T-cell (primary cell): Measurements from ENCODE around the gene BICDL2. TPM values are rescaled to one million over a fixed set of nuclear protein-coding genes. Genes with fewer than 3 reads are reported as not detected.
A peak's percentile ranks its signal among the peaks of the same experiment; 100 is the strongest.
"Not testable (repeated sequence)": the region's sequence is repeated elsewhere in the genome, so short reads cannot be mapped to it uniquely, and the experiment has no call there.

ENCODE experiments used
- ATAC-seq, 4 experiments: fragments of 200-7000 bp in 3 of 4; fragments of 150-1000 bp in 1 of 4; cut with Tn5 transposase; replicated peaks in 1 of 4; 1 replicate in 3 of 4; 2 replicates in 1 of 4; pipeline ENCODE4 v1.10.0; 2021; ENCODE audit warnings: moderate library complexity in 3 of 4, mild to moderate bottlenecking in 2 of 4, moderate number of reproducible peaks in 1 of 4
- CTCF ChIA-PET, 2 donors: fragments of 300-600 bp; sonication (Branson Sonifier 250); formaldehyde crosslinking; loops; one replicate each; lab custom pipeline; 2022; ENCODE audit warnings: antibody characterized with exemption in 2 of 2; lab: Charles Lee
- POLR2A ChIA-PET, 2 donors: fragments of 300-600 bp; sonication (Branson Sonifier 250); formaldehyde crosslinking; loops; one replicate each; lab custom pipeline; 2022; ENCODE audit warnings: antibody characterized with exemption in 2 of 2; lab: Charles Lee
- DNase-seq, 35 experiments: peaks; one replicate each; pipeline versions ENCODE4 v3.0.0 to v3.0.0-alpha.2; 2013 to 2023
- H3K27ac ChIP-seq: one replicate; pipeline ENCODE4 v1.5.1; 2013; ENCODE audit warnings: low read length
- H3K27me3 ChIP-seq, 2 experiments: replicated peaks in 1 of 2; 1 replicate in 1 of 2; 2 replicates in 1 of 2; pipeline versions ENCODE4 v1.6.1 to v1.7.0; 2013; ENCODE audit warnings: low read length in 1 of 2, mixed read lengths in 1 of 2; ENCODE audit not compliant: control insufficient read depth in 2 of 2, insufficient read depth in 2 of 2; ENCODE audit errors: extremely low read depth in 1 of 2
- H3K36me3 ChIP-seq, 2 donors: 1 replicate in 1 of 2; 2 replicates in 1 of 2; pipeline versions ENCODE4 v1.6.1 to v1.7.0; 2013; ENCODE audit warnings: low read length in 1 of 2; ENCODE audit not compliant: control insufficient read depth in 2 of 2, insufficient read depth in 1 of 2; ENCODE audit errors: extremely low read depth in 1 of 2
- H3K4me1 ChIP-seq, 2 experiments: 1 replicate in 1 of 2; 2 replicates in 1 of 2; pipeline versions ENCODE4 v1.6.1 to v1.7.0; 2013; ENCODE audit warnings: low read length in 2 of 2, mixed read lengths in 1 of 2; ENCODE audit not compliant: insufficient read depth in 2 of 2, control insufficient read depth in 1 of 2; ENCODE audit errors: extremely low read depth in 1 of 2
- H3K4me3 ChIP-seq, 2 donors: 1 replicate in 1 of 2; 2 replicates in 1 of 2; pipeline versions ENCODE4 v1.5.1 to v1.7.0; 2013; ENCODE audit warnings: mild to moderate bottlenecking in 2 of 2, low read length in 1 of 2, moderate library complexity in 1 of 2; ENCODE audit not compliant: control insufficient read depth in 1 of 2; ENCODE audit errors: extremely low read depth in 1 of 2
- H3K9me3 ChIP-seq: 2 replicates; pipeline ENCODE4 v1.7.0; 2013
- H3K27ac Mint-ChIP-seq, 2 donors: one replicate each; pipeline ENCODE4 v1.8.0; 2020 to 2021; ENCODE audit warnings: mild to moderate bottlenecking in 2 of 2, mixed read lengths in 2 of 2
- H3K27me3 Mint-ChIP-seq, 2 donors: one replicate each; pipeline ENCODE4 v1.8.0; 2021 to 2022; ENCODE audit warnings: mixed read lengths in 2 of 2
- H3K36me3 Mint-ChIP-seq: one replicate; pipeline ENCODE4 v1.8.0; 2021; ENCODE audit warnings: mixed read lengths
- H3K4me1 Mint-ChIP-seq, 3 donors: one replicate each; pipeline ENCODE4 v1.8.0; 2020 to 2022; ENCODE audit warnings: mixed read lengths in 3 of 3, mild to moderate bottlenecking in 1 of 3
- H3K4me3 Mint-ChIP-seq, 3 donors: one replicate each; pipeline ENCODE4 v1.8.0; 2020 to 2022; ENCODE audit warnings: mild to moderate bottlenecking in 3 of 3, mixed read lengths in 3 of 3, moderate library complexity in 3 of 3
- H3K9me3 Mint-ChIP-seq, 3 donors: one replicate each; pipeline ENCODE4 v1.8.0; 2020 to 2022; ENCODE audit warnings: mixed read lengths in 3 of 3
- WGBS: methylation state at CpG from one replicate; pipeline ENCODE4 v1.1.5; 2013; ENCODE audit warnings: missing lambda C conversion rate; ENCODE audit not compliant: insufficient coverage; 5-methylcytosine and 5-hydroxymethylcytosine counted together
- total RNA-seq, 35 experiments: library from RNA in 6 of 35; stranded (reverse) in 6 of 35; fragments of 120-200 nt in 1 of 35; gene quantifications; one replicate each; pipeline versions ENCODE4 v1.2.1 to v1.2.4 and lab custom pipeline; 2013 to 2026

BICDL2 gene
- total RNA-seq, 5 donors from 2014 or later (not counting 1 experiment from before 2014, with no cell fraction given) = 0.13 to 0.16 (median 0.15) TPM; not detected in 2

DNA sequence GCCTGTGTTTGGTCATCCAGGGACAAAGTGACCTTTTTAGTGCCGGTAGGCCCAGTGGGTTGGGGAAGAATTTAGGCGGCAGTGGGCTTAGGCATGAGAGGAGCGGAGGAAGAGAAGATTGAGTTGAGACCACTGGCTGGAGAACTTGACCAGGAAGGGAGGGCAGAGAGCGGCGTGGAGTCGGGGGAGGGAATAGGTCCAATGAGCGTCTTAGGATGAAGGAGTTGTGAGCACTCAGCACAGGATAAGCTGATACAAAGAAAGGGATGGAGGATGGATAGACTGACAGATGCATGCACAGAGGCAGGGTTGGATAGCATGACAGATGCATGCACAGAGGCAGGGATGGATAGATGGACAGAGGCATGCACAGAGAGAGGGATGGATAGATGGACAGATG, 36.7 kb upstream of the BICDL2 start:
- H3K9me3 Mint-ChIP-seq = no peaks in the 10 kb centered on the region
- peak overlapping the region; percentile 56 to 75 (median 73) for H3K4me3 Mint-ChIP-seq
- DNase-seq (no peak), ATAC-seq (no peak)
- H3K36me3 Mint-ChIP-seq = peaks cover 18% of the 10 kb centered on the region
- no peaks in the 10 kb centered on the region for H3K27me3 Mint-ChIP-seq
- Histone ChIP-seq H3K9me3 (no peaks in the 10 kb centered on the region), H3K4me1 (peaks cover 39 to 99% of the 10 kb centered on the region in 2 experiments), H3K27ac (peak overlapping the region; percentile 93), H3K36me3 (peaks cover 4 to 17% of the 10 kb centered on the region in 2 donors), H3K27me3 (no peaks in the 10 kb centered on the region), H3K4me3 (peak overlapping the region; percentile 23 to 53)
- H3K27ac Mint-ChIP-seq = peak overlapping the region; percentile 98 to 100
- ChIA-PET CTCF (no interaction called here), POLR2A (no interaction called here)
- WGBS = 94% methylated on average over 6 of the region's 7 CpGs
- peaks cover 90 to 94% (median 93%) of the 10 kb centered on the region in 3 donors for H3K4me1 Mint-ChIP-seq

DNA sequence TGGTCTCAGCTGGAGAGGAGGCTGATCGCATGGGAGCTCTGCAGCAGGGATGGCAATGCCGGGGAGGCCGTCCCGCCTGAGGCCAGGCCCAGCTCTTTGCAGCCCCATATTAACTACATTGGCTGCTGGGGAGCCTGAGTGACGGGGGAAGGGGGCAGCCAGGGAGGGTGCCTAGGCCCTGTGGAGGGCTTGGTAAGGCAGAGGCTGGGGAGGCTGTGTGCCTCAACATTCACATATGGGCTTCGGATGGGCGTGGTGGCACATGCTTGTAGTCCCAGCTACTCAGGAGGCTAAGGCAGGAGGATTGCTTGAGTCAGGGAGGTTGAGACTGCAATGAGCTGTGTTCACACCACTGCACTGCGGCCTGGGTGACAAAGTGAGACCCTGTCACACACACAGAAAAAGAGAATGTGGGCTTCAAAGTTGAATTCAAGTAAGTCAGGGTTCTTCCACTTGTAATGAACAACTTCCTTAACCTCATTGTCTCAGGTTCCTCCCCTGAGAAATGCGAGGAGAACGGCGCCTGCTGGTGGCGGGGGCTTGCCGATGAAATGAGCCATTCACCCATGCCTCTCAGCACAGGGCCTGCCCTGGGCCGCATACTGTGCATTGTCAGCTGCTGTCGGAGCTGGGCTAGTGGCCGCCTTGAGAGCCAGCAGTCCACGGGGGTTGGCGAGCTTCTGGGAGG, 36.0 kb upstream of the BICDL2 start:
- WGBS = no CpG with 5 or more reads among the region's 18 CpGs
- peak in 2 of 4 experiments; percentile 3 to 4 for ATAC-seq
- peak overlapping the region in 1 of 3 donors; percentile 97 for H3K4me3 Mint-ChIP-seq
- H3K4me3 ChIP-seq, H3K9me3 Mint-ChIP-seq, H3K9me3 ChIP-seq, H3K27me3 Mint-ChIP-seq, POLR2A ChIA-PET, H3K27me3 ChIP-seq: not testable (repeated sequence)
- peak in 15 of 35 experiments; percentile 28 to 68 (median 50) for DNase-seq
- H3K36me3 Mint-ChIP-seq = peaks cover 22% of the 10 kb centered on the region
- Histone ChIP-seq H3K4me1 (peaks cover 45 to 99% of the 10 kb centered on the region in 2 experiments), H3K27ac (peak overlapping the region; percentile 93), H3K36me3 (peaks cover 6 to 24% of the 10 kb centered on the region in 2 donors)
- H3K4me1 Mint-ChIP-seq = peaks cover 90 to 93% (median 93%) of the 10 kb centered on the region in 3 donors
- CTCF ChIA-PET = interaction anchor here in 1 of 2 donors (0.6 kb wide), 1 partner anchor 30 kb away, joined by 5 read pairs; no protein-coding TSS in a partner anchor
- H3K27ac Mint-ChIP-seq = peak overlapping the region; percentile 98 to 100

DNA sequence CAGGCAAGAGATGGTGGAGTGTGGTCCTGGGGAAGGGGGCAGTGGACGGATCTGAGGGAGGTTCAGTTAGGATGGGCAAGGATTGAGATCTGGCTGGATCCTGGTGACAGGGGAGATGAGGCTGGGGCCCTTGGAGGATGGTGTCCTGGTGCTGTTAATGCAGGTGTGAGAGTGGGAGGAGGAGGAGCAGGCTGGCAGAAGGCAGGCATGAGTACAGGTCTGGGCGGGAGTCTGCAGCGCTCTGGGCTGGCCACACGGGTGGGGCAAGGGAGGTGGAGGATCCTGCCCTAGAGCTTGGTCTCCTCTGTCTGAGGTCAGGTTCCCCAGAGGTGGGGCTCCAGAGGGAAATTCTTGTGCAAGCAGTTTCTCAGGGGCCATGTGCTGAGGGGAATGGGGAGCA, 35.4 kb upstream of the BICDL2 start:
- no CpG with 5 or more reads among the region's 4 CpGs for WGBS
- H3K4me1 ChIP-seq = peaks cover 41 to 99% of the 10 kb centered on the region in 2 experiments
- Mint-ChIP-seq H3K36me3 (peaks cover 26% of the 10 kb centered on the region), H3K4me1 (peaks cover 89 to 93% (median 91%) of the 10 kb centered on the region in 3 donors), H3K4me3 (peak overlapping the region in 2 of 3 donors; percentile 28 to 97), H3K27ac (peak overlapping the region; percentile 89 to 94)
- H3K4me3 ChIP-seq, H3K9me3 ChIP-seq, H3K27me3 Mint-ChIP-seq, POLR2A ChIA-PET, ATAC-seq, H3K9me3 Mint-ChIP-seq, H3K27me3 ChIP-seq: not testable (repeated sequence)
- H3K36me3 ChIP-seq = peaks cover 6 to 28% of the 10 kb centered on the region in 2 donors
- peak overlapping the region; percentile 18 for H3K27ac ChIP-seq
- peak in 1 of 35 experiments; percentile 29 for DNase-seq
- CTCF ChIA-PET = interaction anchor here in 1 of 2 donors (0.6 kb wide), 1 partner anchor 30 kb away, joined by 5 read pairs; no protein-coding TSS in a partner anchor

DNA sequence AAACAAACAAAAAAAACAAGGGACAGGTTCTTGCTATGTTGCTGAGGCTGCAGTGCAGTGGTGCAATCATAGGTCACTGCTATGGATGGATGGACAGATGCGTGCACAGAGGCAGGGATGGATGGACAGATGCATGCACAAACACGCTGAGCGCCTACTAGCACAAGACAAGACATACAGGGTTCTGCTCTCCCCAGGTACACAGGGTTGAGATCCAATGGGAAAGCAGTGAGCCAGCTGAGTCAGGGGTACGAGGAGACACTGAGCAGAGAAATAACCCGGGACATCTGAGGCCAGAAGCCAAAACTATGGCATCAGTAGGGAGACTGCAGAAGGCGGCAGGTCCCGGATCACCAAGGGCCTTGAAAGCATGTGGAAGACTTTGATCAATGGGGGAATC, 34.9 kb upstream of the BICDL2 start:
- Mint-ChIP-seq H3K27ac (peak overlapping the region; percentile 89 to 94), H3K4me3 (peak overlapping the region in 2 of 3 donors; percentile 4 to 97), H3K27me3 (no peaks in the 10 kb centered on the region), H3K4me1 (peaks cover 86 to 90% (median 88%) of the 10 kb centered on the region in 3 donors), H3K36me3 (peaks cover 28% of the 10 kb centered on the region), H3K9me3 (no peaks in the 10 kb centered on the region)
- CTCF ChIA-PET = interaction anchor here in 1 of 2 donors (0.6 kb wide), 1 partner anchor 31 kb away, joined by 5 read pairs; no protein-coding TSS in a partner anchor
- ATAC-seq (no peak), DNase-seq (no peak)
- 93% methylated on average over 3 of the region's 7 CpGs for WGBS
- H3K4me1 ChIP-seq = peaks cover 41 to 95% of the 10 kb centered on the region in 2 experiments
- peaks cover 6 to 28% of the 10 kb centered on the region in 2 donors for H3K36me3 ChIP-seq
- no peak overlapping the region for H3K4me3 ChIP-seq
- H3K27ac ChIP-seq = peak overlapping the region; percentile 20
- POLR2A ChIA-PET = interaction anchor here in 1 of 2 donors (0.7 kb wide), 2 partner anchors 22 to 329 kb away, joined by 3 read pairs; partner anchors contain the start of gene ZSCAN32
- H3K27me3 ChIP-seq = no peaks in the 10 kb centered on the region
- H3K9me3 ChIP-seq = no peaks in the 10 kb centered on the region

DNA sequence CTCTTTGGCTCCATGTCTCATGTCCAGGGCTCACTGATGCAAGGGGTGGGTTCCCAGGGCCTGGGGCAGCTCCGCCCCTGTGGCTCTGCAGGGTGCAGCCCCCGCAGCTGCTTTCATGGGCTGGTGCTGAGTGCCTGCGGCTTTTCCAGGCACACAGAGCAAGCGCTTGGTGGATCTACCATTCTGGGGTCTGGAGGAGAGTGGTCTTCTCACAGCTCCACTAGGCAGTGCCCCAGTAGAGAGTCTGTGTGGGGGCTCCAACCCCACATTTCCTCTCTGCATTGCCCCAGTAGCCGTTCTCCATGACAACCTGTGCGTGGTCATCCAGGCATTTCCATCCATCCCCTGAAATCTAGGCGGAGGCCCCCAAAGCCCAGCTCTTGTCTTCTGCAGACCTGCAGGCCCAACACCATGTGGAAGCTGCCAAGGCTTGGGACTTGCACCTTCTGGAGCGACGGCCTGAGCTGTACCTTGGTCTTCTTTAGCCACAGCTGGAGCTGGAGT, 33.9 kb upstream of the BICDL2 start:
- peaks cover 77 to 81% (median 79%) of the 10 kb centered on the region in 3 donors for H3K4me1 Mint-ChIP-seq
- no peaks in the 10 kb centered on the region for H3K27me3 Mint-ChIP-seq
- whole genome bisulfite sequencing = 90% methylated on average over 5 of the region's 9 CpGs
- peak overlapping the region; percentile 89 to 94 for H3K27ac Mint-ChIP-seq
- peak overlapping the region in 1 of 3 donors; percentile 97 for H3K4me3 Mint-ChIP-seq
- ATAC-seq (no peak), DNase-seq (no peak)
- ChIA-PET CTCF (no interaction called here), POLR2A (interaction anchor here in 1 of 2 donors (0.7 kb wide), 2 partner anchors 21 to 330 kb away, joined by 3 read pairs; partner anchors contain the start of gene ZSCAN32)
- no peaks in the 10 kb centered on the region for H3K27me3 ChIP-seq
- peaks cover 6 to 28% of the 10 kb centered on the region in 2 donors for H3K36me3 ChIP-seq
- peaks cover 30% of the 10 kb centered on the region for H3K36me3 Mint-ChIP-seq
- H3K9me3 ChIP-seq = no peaks in the 10 kb centered on the region
- no peak overlapping the region for H3K4me3 ChIP-seq
- H3K9me3 Mint-ChIP-seq = no peaks in the 10 kb centered on the region
- H3K4me1 ChIP-seq = peaks cover 34 to 85% of the 10 kb centered on the region in 2 experiments
- peak overlapping the region; percentile 34 for H3K27ac ChIP-seq

DNA sequence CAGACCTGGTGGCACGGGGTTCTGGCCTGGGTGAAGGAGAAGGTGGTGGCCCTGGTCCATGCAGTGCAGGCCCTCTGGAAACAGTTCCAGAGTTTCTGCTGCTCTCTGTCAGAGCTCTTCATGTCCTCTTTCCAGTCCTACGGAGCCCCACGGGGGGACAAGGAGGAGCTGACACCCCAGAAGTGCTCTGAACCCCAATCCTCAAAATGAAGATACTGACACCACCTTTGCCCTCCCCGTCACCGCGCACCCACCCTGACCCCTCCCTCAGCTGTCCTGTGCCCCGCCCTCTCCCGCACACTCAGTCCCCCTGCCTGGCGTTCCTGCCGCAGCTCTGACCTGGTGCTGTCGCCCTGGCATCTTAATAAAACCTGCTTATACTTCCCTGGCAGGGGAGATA, 32.4 kb upstream of the BICDL2 start:
- CTCF ChIA-PET, H3K27me3 ChIP-seq, ATAC-seq, H3K9me3 ChIP-seq, H3K4me3 ChIP-seq, H3K9me3 Mint-ChIP-seq, H3K27me3 Mint-ChIP-seq, DNase-seq: not testable (repeated sequence)
- Mint-ChIP-seq H3K36me3 (peaks cover 32% of the 10 kb centered on the region), H3K4me1 (peaks cover 72 to 79% (median 76%) of the 10 kb centered on the region in 3 donors), H3K27ac (peak overlapping the region; percentile 89 to 94), H3K4me3 (peak overlapping the region in 2 of 3 donors; percentile 53 to 97)
- peaks cover 26 to 85% of the 10 kb centered on the region in 2 experiments for H3K4me1 ChIP-seq
- 87% methylated on average over 5 of the region's 11 CpGs for WGBS
- H3K27ac ChIP-seq = peak overlapping the region; percentile 34
- H3K36me3 ChIP-seq = peaks cover 6 to 28% of the 10 kb centered on the region in 2 donors
- POLR2A ChIA-PET = interaction anchor here in 1 of 2 donors (0.6 kb wide), 1 partner anchor 16 kb away, joined by 4 read pairs; no protein-coding TSS in a partner anchor
